Bronchial epithelial cell (primary cell): ENCODE measurements around the gene BST2. TPM values are rescaled to one million over a fixed set of nuclear protein-coding genes. Genes with fewer than 3 reads are reported as not detected.

Experiments used
- DNase-seq: peaks from one replicate; pipeline ENCODE4 v3.0.0-alpha.2; 2010; ENCODE audit warnings: low read depth
- FAIRE-seq: peaks from 2 replicates; lab custom pipeline; 2011; peaks lifted over from hg19 to GRCh38; lab: Jason Lieb, UNC
- H3K27me3 ChIP-seq: 2 replicates; pipeline ENCODE4 v1.5.1; 2011; ENCODE audit warnings: low read length; ENCODE audit not compliant: control insufficient read depth, insufficient read depth
- H3K36me3 ChIP-seq: 2 replicates; pipeline ENCODE4 v1.5.1; 2011; ENCODE audit warnings: low read length; ENCODE audit not compliant: control insufficient read depth, insufficient read depth
- H3K4me3 ChIP-seq: 2 replicates; pipeline ENCODE4 v1.5.1; 2011; ENCODE audit warnings: mild to moderate bottlenecking, low read depth, low read length, control low read depth
- CTCF ChIP-seq: IDR thresholded peaks from 2 replicates; pipeline ENCODE4 v1.5.1; 2011; ENCODE audit warnings: mild to moderate bottlenecking, moderate library complexity, low read length, control low read depth, inconsistent platforms; ENCODE audit not compliant: insufficient read depth, severe bottlenecking
- total RNA-seq: library from RNA; depleted of rRNA; stranded (reverse); fragments of >200 nt; gene quantifications from 2 replicates; pipeline ENCODE4 v1.2.1, GENCODE V29; 2014

The BST2 gene
- total RNA-seq, 1 donor from 2014 or later, result 8.7 TPM

DNA sequence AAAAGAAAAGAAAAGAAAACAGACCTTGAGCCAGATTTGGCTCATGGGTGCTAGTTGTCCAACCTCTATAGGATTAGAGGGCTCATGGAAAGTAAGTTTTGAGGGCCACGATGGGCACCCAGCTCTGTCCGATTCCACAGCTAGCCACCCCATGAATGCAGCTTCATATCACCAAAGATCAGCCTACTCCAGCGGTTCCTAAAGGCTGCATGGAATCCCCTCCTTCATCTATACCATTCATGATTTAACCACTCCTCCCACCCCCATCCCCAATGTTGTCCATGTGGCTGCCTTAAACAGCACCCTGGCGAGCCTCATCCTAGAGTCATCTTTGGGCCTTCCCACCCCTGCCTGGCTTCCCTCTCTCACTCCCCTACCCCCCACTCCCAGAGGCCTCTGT is 16.5 kb upstream of the BST2 start:
- no peak for TF ChIP-seq CTCF
- no peak for DNase-seq
- H3K36me3 ChIP-seq, result peaks cover 3% of the 10 kb centered on the region
- H3K27me3 ChIP-seq, result no peaks in the 10 kb centered on the region
- no peak overlapping the region for H3K4me3 ChIP-seq
- no peak for FAIRE-seq

GRCh38 chr19:17420475-17420924 is 15.1 kb upstream of the BST2 start:
- peak overlapping the region; percentile 66 for H3K4me3 ChIP-seq
- no peak for TF ChIP-seq CTCF
- DNase-seq (no peak), FAIRE-seq (no peak)
- peaks cover 3% of the 10 kb centered on the region for H3K36me3 ChIP-seq
- no peaks in the 10 kb centered on the region for H3K27me3 ChIP-seq

DNA sequence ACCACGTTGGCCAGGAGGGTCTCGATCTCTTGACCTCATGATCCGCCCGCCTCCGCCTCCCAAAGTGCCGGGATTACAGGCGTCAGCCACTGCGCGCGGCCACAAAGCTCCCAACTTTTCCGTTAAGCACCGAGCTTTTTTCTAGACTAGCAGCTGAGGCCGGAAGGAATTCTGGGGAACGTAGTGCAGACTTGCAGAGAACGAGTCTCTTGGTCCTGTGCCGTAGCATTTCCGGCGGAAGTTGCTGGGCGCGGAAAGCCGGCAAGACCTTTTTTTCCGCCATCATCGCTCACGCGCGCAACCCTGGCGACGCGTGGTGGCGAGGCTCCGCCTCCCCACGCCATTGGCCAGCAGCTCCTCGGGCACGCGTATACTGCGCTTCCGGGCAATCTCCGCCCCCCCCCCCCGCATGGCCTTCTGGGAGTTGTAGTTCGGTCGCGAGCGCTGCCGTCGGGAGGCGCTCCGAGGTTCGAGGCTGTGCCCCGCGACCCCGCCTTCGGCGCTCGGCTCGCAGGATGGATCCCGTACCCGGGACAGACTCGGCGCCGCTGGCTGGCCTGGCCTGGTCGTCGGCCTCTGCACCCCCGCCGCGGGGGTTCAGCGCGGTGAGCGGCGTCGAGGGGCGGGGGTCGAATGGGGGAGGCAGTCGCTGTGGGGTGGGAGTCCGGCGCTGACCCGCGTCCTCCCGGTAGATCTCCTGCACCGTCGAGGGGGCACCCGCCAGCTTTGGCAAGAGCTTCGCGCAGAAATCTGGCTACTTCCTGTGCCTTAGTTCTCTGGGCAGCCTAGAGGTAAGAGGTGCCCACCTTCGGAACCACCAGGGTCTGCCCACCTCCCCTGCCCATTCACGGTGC is 14.4 kb upstream of the BST2 start, which contains the start of gene MVB12A:
Gene MVB12A (plus strand): TSS at position 427 of the 854 bp plus-strand sequence. CDS start 89 bp downstream, at position 516.
- Histone ChIP-seq H3K27me3 (no peaks in the 10 kb centered on the region), H3K4me3 (peak within 1 kb of the TSS; percentile 66), H3K36me3 (peaks cover 3% of the 10 kb centered on the region)
- DNase-seq (peak; percentile 96), FAIRE-seq (no peak)
- TF ChIP-seq CTCF, result no peak

- TF ChIP-seq CTCF, result no peak
- Histone ChIP-seq H3K4me3 (peak overlapping the region; percentile 38), H3K27me3 (no peaks in the 10 kb centered on the region), H3K36me3 (peaks cover 3% of the 10 kb centered on the region)
- DNase-seq (no peak), FAIRE-seq (no peak)
These were observed 13.8 kb upstream of the BST2 start for GRCh38 chr19:17419154-17419620.

DNA sequence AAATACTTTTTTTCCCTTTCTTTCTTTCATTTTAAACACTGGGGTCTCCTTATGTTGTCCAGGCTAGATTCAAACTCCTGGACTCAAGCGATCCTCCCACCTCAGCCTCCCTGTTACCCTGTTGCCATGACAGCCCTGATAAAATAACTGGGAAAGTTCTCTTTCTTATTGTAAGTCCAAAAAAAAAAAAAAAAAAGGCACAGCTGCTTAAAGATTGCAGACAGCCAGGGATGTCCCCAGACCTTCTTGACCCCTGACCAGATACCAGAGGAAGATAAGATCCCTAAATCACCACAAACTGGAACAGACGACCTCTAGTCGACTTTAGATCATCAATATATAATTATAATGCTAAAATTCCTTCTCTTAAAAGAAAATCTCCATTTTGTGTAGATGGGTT is 13.3 kb upstream of the BST2 start:
- FAIRE-seq (no peak), DNase-seq (no peak)
- Histone ChIP-seq H3K4me3 (no peak overlapping the region), H3K27me3 (no peaks in the 10 kb centered on the region), H3K36me3 (peaks cover 2% of the 10 kb centered on the region)
- no peak for TF ChIP-seq CTCF
